DND-41 (cell line): ENCODE data around the gene DALRD3.

Source experiments
- ATAC-seq: fragments of 200-7000 bp; cut with Tn5 transposase; 3 replicates; pipeline ENCODE4 v1.9.1; 2021; ENCODE audit warnings: low read depth; ENCODE audit not compliant: insufficient read depth
- DNase-seq: peaks from one replicate; pipeline ENCODE4 v3.0.0-alpha.2; 2020
- H2AFZ ChIP-seq: 2 replicates; pipeline ENCODE4 v1.6.0; 2012; ENCODE audit warnings: low read depth, low read length
- H3K27ac ChIP-seq: 2 replicates; pipeline ENCODE4 v1.5.1; 2012; ENCODE audit warnings: low read length, inconsistent platforms
- H3K27me3 ChIP-seq: fragments of 200-600 bp; sonication (generic); 2 replicates; pipeline ENCODE4 v1.6.0; 2012; ENCODE audit warnings: low read length, mild to moderate bottlenecking, inconsistent platforms; ENCODE audit not compliant: insufficient read depth, poor library complexity
- H3K36me3 ChIP-seq: 2 replicates; pipeline ENCODE4 v1.5.1; 2012; ENCODE audit warnings: low read length, inconsistent platforms; ENCODE audit not compliant: insufficient read depth
- H3K4me1 ChIP-seq: 2 replicates; pipeline ENCODE4 v1.5.1; 2012; ENCODE audit warnings: mild to moderate bottlenecking, low read length; ENCODE audit not compliant: insufficient read depth
- H3K4me2 ChIP-seq: 2 replicates; pipeline ENCODE4 v1.6.0; 2012; ENCODE audit warnings: mild to moderate bottlenecking, moderate library complexity, low read length, inconsistent platforms; ENCODE audit not compliant: insufficient read depth
- H3K4me3 ChIP-seq, 2 experiments: fragments of 200-600 bp in 1 of 2; shearing (Covaris generic) in 1 of 2; 2 replicates each; pipeline ENCODE4 v1.5.1; 2012 to 2016; ENCODE audit warnings: inconsistent platforms in 2 of 2, low read length in 2 of 2, mild to moderate bottlenecking in 2 of 2, low read depth in 1 of 2, moderate library complexity in 1 of 2
- H3K79me2 ChIP-seq: 2 replicates; pipeline ENCODE4 v1.6.0; 2012; ENCODE audit warnings: low read length, inconsistent platforms; ENCODE audit not compliant: insufficient read depth
- H3K9ac ChIP-seq: 2 replicates; pipeline ENCODE4 v1.6.0; 2012; ENCODE audit warnings: low read depth, mild to moderate bottlenecking, inconsistent platforms, low read length, moderate library complexity
- H3K9me3 ChIP-seq: 2 replicates; pipeline ENCODE4 v1.5.1; 2012; ENCODE audit warnings: low read length, moderate library complexity, mild to moderate bottlenecking, inconsistent platforms; ENCODE audit not compliant: insufficient read depth, severe bottlenecking
- H4K20me1 ChIP-seq: 2 replicates; pipeline ENCODE4 v1.6.0; 2012; ENCODE audit warnings: low read length; ENCODE audit not compliant: insufficient read depth
- EZH2 ChIP-seq: IDR thresholded peaks from 3 replicates; pipeline ENCODE4 v1.6.1; 2012; ENCODE audit warnings: borderline replicate concordance, low read depth, mild to moderate bottlenecking, moderate library complexity, low read length, inconsistent platforms; ENCODE audit not compliant: severe bottlenecking
- TF ChIP-seq, protein P1 (sequence below): IDR thresholded peaks from 2 replicates; pipeline ENCODE4 v1.5.1; 2012; ENCODE audit warnings: borderline replicate concordance, low read length, moderate library complexity, mild to moderate bottlenecking; ENCODE audit not compliant: poor library complexity, severe bottlenecking; ENCODE audit errors: extremely low read depth

The DALRD3 gene

DNA sequence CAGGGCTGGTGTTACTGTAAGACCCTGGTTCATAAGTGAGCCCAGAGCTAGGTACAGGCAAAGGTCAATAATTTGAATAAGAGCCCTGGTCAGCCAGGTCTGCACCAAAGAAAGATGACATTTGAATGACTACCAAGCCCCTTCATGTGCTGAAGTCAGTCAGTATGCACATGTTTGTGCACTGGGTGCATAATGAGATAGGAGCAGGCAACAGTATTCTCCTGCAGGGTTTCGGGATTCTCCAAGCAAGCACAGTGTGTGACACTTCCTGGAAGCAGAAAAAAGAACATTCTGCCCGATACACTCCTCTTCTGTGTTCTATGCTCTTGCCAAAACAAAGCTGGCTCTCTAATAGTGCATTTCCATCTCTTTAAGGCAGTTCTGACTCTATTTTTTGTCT is 16.3 kb upstream of the DALRD3 start:
- DNase-seq (no peak), ATAC-seq (no peak)
- no peak overlapping the region for H3K4me2 ChIP-seq
- 0 out of 2 replicates have a peak, but pooled peaks cover 3% of the 10 kb centered on the region for H4K20me1 ChIP-seq
- TF ChIP-seq EZH2: no peak
- TF ChIP-seq, protein P1, sequence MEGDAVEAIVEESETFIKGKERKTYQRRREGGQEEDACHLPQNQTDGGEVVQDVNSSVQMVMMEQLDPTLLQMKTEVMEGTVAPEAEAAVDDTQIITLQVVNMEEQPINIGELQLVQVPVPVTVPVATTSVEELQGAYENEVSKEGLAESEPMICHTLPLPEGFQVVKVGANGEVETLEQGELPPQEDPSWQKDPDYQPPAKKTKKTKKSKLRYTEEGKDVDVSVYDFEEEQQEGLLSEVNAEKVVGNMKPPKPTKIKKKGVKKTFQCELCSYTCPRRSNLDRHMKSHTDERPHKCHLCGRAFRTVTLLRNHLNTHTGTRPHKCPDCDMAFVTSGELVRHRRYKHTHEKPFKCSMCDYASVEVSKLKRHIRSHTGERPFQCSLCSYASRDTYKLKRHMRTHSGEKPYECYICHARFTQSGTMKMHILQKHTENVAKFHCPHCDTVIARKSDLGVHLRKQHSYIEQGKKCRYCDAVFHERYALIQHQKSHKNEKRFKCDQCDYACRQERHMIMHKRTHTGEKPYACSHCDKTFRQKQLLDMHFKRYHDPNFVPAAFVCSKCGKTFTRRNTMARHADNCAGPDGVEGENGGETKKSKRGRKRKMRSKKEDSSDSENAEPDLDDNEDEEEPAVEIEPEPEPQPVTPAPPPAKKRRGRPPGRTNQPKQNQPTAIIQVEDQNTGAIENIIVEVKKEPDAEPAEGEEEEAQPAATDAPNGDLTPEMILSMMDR: no peak
- peaks cover 8% of the 10 kb centered on the region; the same call in 1 of the 2 replicates for H3K79me2 ChIP-seq
- no peak overlapping the region for H3K4me3 ChIP-seq
- peaks cover 77% of the 10 kb centered on the region for H3K36me3 ChIP-seq
- H3K27ac ChIP-seq: no peak overlapping the region
- no peak overlapping the region for H3K9ac ChIP-seq
- peaks cover 1% of the 10 kb centered on the region for H3K4me1 ChIP-seq
- H3K27me3 ChIP-seq: no peaks in the 10 kb centered on the region
- H2AFZ ChIP-seq: no peak overlapping the region
- H3K9me3 ChIP-seq: no peaks in the 10 kb centered on the region

GRCh38 chr3:49032646-49033304 is 14.4 kb upstream of the DALRD3 start:
- Histone ChIP-seq H3K4me1 (peaks cover 18% of the 10 kb centered on the region), H3K4me2 (no peak overlapping the region), H3K27me3 (no peaks in the 10 kb centered on the region), H3K79me2 (peaks cover 22% of the 10 kb centered on the region), H4K20me1 (0 out of 2 replicates have a peak, but pooled peaks cover 3% of the 10 kb centered on the region), H2AFZ (no peak overlapping the region), H3K4me3 (no peak overlapping the region), H3K36me3 (peaks cover 78% of the 10 kb centered on the region), H3K9ac (no peak overlapping the region), H3K9me3 (no peaks in the 10 kb centered on the region), H3K27ac (no peak overlapping the region)
- no peak for TF ChIP-seq EZH2
- TF ChIP-seq, protein P1: no peak
- DNase-seq: no peak
- ATAC-seq: no peak

DNA sequence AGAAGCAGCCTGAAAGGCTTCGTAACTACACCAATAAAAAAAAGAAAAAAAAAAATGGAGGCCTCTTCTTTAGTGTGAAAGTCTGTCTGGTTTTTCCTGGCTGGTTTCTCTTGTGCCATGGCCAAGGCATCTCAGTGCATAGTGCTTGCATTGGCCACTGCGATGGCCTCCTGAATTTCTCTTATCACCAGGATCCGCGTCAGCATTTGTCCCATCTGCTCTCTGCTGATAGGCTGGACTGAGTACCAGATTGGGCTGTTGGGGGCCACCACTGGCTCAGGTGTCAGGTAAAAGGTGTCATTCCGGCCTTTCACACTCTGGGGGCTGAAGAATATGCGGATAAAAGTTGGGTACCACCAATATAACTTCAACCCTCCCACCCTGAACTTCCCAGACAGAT is 11.9 kb upstream of the DALRD3 start:
- Histone ChIP-seq H3K36me3 (peaks cover 79% of the 10 kb centered on the region), H3K4me1 (peaks cover 41% of the 10 kb centered on the region), H4K20me1 (peaks cover 8% of the 10 kb centered on the region; the same call in 1 of the 2 replicates), H3K9ac (no peak overlapping the region), H3K79me2 (peaks cover 39% of the 10 kb centered on the region), H3K27me3 (no peaks in the 10 kb centered on the region), H3K4me2 (no peak overlapping the region), H3K4me3 (no peak overlapping the region), H3K27ac (no peak overlapping the region), H2AFZ (no peak overlapping the region), H3K9me3 (no peaks in the 10 kb centered on the region)
- DNase-seq: no peak
- TF ChIP-seq, protein P1: no peak
- TF ChIP-seq EZH2: no peak
- no peak for ATAC-seq
